ENCODE measurements around the gene MYPN.
A peak's percentile ranks its signal among the peaks of the same experiment; 100 is the strongest.
"Not testable (repeated sequence)": the region's sequence is repeated elsewhere in the genome, so short reads cannot be mapped to it uniquely, and the experiment has no call there.

MYPN gene

DNA sequence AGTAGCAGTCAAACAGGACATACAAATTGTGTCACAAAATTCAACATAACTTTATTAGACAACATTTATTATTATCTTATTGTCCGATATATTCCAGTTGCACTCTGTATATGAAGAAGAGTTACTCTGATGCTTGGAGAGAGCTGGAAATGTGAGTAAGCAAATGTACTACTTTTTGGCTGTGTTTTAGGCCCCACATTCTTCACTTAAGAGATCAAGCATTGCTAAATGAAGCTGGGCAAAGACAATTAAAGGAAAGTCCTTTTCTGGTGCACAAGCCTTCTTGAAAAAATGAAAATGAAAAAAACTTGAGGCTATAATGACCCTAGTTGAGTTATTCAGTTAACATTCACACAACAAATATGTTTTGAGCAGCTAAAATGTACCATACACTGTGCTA lies 26.1 kb downstream of the MYPN start:
- no peak for DNase-seq (ENCODE audit: low read depth in 2 of 2)

DNA sequence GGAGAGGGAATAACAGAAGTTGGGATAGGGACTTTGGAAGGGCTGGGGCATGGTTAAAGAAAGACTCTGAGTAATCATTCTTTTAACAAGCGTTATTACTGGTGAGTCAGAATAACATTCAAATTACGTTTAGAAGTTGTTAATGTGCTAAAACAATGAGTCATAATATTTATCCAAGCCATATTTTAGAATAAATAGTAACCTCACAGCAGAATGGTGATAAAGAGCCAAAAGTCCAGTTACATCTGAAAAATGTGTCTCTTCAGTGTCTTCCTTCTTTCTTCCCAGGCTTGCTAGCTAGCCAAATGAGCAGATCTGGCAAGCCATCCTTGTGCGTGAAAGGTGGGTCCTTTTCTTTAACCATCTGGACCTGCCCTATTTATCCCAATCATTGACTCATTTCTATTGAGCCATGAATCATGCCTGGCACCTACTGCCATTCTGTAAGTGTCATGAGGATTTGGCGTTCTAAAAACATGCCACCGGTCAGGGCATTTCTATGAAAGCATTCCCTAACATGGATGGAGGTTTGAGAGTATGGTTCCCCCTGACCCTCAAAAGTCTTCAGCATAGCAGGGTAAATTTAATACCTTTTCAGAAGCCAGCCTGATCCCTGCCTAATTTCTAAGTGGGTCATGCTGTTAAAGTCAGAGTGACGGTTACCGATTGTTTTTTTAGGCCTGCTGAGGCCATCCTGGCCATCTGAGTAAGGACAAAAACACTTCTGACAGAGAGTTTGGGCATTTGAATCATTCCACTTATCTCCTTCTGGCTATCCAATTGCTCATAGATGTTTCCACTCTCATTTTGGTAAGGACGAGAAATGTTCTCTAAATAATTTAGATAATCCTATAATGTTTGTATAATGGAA lies 26.9 kb downstream of the MYPN start:
- no peak for DNase-seq (ENCODE audit: low read depth in 2 of 2)

DNA sequence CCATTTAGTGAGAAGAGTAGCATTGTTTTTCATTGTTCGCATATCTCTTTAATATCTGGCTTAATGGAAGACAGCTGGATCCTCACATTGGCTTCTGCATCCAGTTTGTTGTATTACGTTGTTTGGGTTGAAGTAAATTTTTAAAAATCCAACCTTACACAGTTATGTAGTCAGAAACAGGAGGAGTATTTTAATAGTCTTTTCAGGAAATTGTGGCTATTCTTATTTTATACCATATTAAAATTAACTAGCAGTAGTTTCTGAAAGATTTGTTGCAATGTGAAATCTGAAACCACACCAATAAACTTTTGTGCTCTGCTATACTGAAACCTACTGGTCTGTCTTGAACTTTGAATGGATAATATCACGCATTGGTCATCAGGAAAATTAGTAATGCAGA lies 27.9 kb downstream of the MYPN start:
- DNase-seq (ENCODE audit: low read depth in 2 of 2) = no peak

DNA sequence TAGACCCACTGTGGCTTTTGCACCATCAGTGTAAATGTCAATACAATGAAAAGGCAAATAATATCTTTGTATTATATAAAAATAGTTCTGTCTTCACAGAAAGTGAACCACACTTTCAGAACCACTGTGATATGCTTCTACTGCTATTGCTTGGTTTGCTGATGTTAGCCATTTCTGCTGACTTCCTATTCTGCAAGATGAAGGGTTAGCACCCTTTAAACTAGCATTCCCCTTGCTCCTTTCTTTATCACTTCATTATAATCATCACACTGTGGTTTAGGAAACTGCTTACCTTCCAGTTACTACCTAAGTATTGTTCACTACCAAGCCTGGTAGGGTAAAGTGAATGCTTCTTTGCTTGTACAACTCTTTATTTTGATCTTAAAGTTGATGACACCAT lies 29.2 kb downstream of the MYPN start:
- DNase-seq (ENCODE audit: low read depth in 2 of 2) = no peak

DNA sequence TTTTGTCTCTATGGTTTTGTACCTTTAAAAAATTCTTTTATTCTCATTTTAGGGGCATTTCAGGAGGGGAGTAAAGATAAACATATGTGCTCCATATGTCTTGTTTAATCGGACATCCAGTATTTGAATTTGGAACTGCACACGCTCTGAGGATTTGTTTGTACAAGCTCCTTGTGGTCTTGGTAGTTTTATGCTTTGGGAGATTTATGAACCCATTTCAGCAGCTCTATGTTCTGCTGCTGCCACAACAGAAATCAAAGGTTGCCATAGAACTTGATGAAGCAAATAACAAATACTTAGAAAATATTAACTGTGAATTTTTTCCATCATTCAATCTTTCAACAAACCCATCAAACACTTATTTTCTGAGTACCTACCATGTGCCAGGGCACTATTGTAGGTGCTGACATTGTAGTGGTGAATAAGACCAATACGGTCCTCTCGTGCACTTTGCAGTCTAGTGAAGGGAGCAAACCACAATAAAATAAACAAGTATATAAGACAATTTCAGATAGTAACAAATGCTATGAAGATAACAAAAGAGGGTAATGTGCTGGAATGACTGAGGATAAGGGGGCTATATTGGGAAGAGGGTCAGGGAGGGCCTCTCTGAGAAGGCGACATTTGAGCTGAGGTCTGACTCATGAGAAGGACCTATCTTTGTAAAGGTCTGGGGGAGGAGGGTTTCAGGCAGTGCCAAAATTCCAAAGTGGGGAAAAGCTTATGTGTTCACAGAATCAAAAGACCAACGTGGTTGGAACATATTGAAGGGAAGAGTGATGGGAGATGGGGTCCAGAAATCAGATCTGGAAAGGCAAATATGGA lies 30.4 kb downstream of the MYPN start:
- no peak for DNase-seq (ENCODE audit: low read depth in 2 of 2)

DNA sequence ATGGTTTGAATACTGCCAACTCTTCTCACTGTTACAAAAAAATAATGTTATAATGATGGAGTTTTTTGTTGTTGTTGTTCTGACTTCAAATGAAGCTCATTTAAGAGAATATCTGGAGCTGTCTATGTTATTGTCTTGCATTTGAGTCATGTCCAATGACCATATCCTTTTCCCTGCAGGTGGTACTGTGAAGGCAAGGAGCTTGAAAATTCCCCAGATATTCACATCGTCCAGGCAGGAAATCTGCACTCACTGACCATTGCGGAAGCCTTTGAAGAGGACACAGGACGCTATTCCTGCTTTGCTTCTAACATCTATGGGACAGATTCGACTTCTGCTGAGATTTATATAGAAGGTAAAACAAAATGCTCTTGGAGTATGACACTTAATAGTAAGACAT lies 33.5 kb downstream of the MYPN start:
- DNase-seq (ENCODE audit: low read depth in 2 of 2) = no peak

DNA sequence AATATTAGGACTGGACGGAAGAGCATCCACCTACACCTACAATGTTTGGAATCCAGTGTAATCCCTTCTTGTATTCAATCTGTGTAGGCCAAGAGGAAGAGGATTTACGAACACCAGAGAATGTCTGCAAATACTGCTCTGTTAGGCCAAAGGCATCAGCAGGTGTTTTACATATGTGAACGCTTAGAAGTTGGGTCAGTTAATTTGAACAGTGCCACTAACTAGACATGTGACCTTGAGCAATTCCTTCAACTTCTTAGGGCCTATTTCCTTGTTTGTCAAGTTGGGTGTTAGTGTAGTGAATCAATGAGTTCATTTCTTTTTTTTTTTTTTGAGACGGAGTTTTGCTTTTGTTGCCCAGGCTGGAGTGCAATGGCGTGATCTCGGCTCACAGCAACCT lies 35.4 kb downstream of the MYPN start:
- DNase-seq (ENCODE audit: low read depth in 2 of 2) = no peak

DNA sequence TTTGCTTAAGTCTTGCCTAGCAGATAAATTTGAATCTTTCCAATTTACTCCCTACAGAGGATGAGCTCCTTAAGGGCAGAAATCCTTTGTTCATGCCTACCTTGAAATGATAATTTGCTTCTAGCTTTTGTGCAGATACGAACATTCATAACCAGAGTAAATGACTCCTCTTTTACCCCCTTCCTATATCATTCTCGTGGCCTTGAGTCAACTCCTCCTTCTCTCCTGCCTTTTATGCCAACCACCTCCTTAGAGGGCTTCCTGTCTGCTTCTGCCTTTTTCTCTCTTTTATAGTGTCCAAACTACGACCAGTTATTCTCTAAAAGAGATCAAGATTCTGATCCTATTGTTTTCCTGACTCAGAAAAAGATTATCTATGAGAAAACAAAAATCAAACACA lies 36.4 kb downstream of the MYPN start:
- DNase-seq (ENCODE audit: low read depth in 2 of 2) = no peak

DNA sequence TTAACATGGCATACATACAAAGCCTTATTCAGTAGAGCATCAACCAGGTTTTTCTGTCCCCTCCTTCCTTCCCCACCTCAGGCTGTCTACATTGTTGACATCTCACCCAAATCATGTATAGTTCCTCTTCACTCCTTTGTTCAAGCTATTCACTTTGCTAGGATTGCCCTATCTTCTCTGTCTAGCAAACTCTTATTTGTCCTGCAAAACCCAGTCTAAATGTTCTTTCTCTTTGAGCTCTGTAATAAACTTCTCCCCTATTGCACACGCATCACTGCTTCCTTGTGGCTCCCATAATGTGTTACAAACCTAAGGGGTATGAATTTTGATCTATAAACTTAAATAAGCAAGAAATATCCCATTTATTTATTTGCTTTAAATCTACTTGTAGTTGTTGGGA lies 36.8 kb downstream of the MYPN start:
- no peak for DNase-seq (ENCODE audit: low read depth in 2 of 2)

DNA sequence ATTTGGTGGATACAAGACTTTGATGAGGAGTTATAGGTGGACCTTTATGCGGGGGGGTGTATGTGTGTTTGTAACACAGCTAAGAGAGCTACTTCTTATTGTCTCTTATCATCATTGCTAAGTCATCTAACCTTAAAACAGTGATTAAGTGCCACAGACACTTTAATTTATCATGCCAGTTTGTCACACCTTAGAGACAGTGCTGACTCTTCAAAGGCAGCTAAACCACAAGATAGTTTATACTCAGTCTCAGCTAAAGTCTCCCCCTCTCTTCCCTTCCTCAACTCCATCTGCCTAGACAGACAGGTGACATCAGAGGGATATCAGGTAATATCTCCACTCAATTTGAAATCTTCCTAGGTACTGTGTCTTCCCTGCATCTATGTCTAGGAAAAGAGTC lies 42.2 kb downstream of the MYPN start:
- DNase-seq (ENCODE audit: low read depth in 2 of 2) = no peak

DNA sequence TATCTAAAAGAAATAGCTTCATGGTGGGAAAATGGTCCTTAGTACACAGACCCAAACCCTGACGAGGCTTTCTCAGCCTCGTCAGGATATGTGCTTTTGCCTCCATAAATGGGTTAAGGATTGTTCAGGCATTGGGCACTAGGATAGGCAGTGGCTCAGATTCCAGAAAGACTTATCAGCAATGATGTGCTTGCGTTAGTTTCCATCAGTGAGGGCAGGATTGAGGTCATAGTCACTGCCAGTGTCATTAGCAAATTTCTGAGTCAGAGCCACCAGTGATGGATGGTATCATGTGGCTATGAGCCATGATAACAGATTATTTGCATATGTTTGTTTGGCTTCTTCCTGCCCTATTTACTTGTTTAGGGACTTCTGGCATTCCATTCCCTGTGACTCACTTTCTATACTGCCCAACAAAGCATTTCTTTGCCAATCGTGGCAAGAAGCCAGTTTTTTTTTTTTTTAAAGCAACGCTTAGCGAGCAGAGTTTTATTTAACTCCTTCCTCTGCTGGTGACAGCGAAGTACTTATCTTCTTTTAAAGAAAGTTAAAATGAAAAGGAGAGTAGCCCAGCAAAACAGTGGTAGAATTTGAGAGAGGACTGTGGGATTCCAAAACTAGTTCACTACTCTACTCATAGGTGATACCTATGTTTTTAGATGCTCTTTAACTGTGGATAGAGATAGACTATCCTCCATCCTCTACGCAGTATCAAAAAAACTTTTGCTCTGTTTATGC lies 44.4 kb downstream of the MYPN start:
- no peak for DNase-seq (ENCODE audit: low read depth in 2 of 2)

DNA sequence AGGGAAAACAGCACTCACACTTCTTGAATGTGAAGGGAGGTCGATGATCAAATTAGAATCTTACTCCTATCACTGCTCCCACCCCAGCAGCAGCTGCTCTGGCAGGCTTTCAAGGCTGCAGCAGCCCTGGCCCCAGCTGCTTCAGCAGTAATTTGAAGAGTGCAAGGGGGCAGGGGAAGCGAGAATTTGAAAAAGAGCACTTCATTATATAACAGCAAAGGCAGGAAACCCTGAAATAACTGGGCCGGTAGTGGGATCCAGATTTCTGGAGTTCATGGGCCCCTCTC lies 44.9 kb downstream of the MYPN start:
- DNase-seq (ENCODE audit: low read depth in 2 of 2) = no peak

DNA sequence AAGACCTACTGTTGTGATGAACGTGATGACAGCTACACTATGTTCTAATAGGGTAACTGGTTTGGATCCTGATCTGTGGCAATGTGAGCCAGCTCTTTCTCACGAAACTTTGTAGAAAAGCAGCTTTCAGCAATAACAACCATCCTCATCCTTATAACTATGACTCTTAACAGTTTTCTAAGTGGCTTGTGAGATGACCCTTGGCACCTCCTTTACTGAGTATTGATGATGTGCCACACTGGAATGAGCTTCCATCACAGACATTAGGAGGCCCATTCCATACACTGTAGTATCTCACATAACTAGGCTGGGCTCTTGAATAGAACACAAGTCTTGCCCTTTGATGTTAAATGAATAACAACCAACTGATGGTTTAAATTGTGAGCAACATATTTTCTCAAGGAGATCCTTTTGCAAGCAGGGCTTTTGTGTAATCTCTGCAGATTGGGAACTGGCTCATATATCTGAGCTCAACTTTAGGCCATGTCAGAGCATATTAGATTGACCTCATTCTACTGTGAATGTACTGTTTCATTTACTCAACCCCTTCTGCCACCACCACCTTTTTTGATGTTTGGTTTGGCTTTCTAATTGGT lies 46.4 kb downstream of the MYPN start:
- DNase-seq (ENCODE audit: low read depth in 2 of 2) = no peak

DNA sequence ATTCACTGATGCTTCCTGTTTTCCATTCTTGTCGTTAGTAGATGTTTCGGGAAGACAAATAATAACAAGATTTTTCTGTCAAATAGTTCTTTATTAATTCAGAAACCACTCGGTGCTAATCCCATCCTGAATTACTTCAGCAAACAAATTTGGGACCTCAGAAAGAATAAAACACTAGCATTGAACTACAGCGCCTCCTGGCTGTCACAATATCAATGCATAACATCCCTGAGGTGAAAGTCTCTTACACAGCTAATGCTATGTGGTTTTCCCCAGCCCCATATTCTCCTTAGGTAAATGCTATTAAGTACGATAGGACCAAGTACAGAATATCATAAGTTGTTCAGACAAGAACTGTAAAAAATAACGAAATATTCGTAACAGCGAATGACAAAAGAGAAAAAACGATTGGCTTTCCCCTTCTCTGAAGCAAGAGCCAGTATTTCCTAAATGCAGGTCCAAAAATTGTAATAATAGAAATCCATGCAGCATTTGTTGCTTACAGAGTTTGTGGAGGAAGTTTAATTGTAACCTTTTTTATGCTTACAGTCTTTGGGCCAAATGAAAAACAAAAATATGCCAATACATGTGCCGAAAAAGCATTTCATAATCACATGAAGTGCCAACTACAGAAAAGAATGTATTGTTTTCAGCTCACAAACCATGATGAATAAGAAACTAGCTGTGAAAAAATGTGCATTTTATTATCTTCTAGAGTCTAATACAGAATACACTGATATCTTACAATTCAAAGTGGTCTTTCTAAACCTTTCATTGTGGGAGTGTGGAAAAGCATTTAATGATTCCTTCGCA lies 47.3 kb downstream of the MYPN start:
- peak; percentile 2 to 34 for DNase-seq (ENCODE audit: low read depth in 2 of 2)

DNA sequence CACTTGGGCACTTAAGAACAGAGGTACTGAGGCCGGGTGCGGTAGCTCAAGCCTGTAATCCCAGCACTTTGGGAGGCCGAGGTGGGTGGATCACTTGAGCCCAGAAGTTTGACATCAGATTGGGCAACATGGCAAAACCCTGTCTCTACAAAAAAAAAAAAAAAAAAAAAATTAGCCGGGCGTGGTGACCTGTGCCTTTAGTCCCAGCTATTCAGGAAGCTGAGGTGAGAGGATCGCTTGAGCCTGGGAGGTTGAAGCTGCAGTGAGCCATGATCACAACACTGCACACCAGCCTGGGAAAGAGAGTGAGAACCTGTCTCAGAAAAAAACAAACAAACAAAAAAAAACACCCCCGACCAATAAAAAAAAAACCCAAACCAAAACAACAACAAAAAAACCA lies 48.2 kb downstream of the MYPN start:
- not testable (repeated sequence) for DNase-seq (ENCODE audit: low read depth in 2 of 2)

DNA sequence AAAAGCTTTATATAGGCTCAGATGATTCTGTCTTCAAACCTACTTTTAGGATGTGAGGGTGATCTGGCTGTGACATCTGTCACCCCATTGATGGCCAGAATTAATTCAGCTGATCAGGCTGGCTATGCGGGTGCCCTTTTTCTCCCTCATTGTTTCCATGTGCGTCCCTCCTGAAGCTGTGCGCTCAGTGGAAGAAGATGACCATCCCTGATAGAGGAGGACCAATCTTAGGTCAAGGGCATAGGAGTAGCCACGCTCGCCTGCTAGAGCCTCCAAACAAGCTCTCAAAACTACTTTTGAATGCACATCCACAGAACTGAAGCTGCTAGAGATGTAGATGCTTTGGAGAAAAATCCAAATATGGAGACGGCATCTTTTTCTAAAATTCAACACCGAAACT lies 48.7 kb downstream of the MYPN start:
- DNase-seq (ENCODE audit: low read depth in 2 of 2) = no peak

DNA sequence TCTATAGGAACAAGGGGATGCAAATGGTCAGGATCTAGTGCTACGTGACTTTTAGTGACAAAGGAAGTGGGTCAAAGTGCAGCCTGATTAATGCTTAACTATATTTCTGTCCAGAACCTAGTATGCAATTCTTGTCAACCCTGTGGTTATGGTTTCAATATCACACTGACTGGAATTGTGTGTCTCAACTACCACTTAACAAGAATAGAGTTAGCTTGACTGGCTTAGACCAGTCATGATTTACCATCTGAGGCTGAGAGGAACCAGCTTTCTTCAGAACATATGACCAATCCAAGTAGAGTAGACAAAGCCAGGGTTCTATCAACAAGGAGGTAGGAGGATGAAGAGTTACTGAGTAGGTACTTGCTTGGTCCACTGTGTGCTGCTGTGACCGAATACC lies 54.4 kb downstream of the MYPN start:
- no peak for DNase-seq (ENCODE audit: low read depth in 2 of 2)

DNA sequence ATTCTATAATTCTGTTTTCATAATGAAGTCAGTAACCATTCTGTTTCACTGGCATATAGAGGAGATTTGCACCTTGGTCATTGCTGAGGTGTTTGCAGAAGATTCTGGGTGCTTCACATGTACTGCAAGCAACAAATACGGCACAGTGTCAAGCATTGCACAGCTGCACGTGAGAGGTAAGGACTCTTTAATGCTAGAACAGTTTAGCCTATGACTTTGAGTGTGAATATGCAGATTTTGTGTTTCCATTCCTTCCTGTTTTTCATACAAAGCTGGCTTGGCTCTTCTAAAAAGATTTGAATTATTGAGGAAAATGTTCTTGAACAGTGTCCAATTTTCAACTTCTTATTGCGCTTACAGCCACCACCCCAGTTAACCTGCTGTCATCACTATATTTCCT lies 56.4 kb downstream of the MYPN start:
- DNase-seq (ENCODE audit: low read depth in 2 of 2) = no peak

DNA sequence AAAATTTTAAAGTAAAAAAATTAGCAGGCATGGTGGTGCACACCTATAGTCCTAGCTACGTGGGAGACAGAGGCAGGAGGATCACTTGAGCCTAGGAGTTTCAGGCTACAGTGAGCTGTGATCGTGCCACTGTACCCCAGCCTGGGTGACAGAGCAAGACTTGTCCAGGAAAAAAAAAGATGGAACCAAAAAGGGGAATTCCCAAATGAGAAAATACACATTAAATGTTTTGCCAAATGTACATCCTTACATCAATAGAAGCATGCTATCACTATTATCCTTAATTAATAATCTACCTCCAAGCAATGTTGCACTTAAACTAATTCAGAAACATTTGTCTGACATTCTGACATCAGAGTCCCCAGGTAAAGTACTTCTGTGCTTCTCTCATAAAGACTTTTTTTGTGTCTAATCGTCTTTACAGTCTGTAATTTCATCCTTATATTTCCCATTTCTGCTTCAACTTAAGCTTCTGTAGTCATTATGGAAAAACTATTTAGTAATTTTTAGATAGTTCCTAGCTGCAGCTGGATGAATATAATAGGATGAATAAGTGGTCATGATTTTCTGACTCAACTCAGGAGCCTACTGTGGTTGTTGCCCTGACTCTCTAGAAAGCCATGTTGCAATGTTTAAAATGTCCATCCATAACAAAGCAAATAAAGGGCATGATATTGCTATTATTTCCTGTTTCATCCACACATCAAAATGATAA lies 57.7 kb downstream of the MYPN start:
- no peak for DNase-seq (ENCODE audit: low read depth in 2 of 2)

DNA sequence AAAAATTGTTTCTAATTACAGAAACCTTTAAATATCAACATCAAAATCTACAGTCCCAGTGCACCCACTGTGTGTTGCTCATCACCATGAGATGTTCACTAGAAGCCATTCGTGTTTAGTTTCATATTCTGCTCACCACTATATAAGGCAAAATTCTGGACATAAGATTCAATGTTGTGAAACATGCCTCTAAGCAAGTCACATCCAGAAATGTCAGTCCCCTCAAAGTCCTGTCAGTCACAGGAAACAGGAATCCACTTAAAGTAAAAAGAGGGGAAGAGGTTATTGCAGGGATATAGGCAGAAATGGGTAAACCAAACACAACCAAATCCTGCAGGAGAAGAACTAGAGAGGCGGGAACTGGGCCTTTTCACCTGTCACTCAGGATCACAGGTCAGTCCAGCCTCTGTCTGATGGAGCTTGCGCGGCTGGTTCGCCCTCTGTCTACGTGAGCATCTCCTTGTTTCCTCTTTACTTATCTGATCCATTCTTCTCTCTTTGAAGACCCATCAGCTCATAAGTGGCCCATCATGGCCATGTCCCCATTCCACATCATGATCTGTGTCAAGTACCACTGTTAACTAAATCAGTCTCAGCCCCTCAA lies 58.4 kb downstream of the MYPN start:
- no peak for DNase-seq (ENCODE audit: low read depth in 2 of 2)

Data from stimulated activated CD8-positive, alpha-beta memory T cell treated with anti-CD3 and anti-CD28 coated beads, Interleukin-15, amount 100 ng/mL, for 4 hours (primary cell).